Vagina (tissue), 2 donors: ENCODE measurements around the gene NTSR1. TPM values are rescaled to one million over a fixed set of nuclear protein-coding genes. Genes with fewer than 3 reads are reported as not detected.

Experiments used
- DNase-seq, 2 donors: peaks; one replicate each; pipeline ENCODE4 v3.0.0-alpha.2; 2017; ENCODE audit errors: extremely low spot score in 2 of 2
- H3K27ac ChIP-seq: fragments of 200-600 bp; sonication (generic); one replicate; pipeline ENCODE4 v1.5.1; 2019
- H3K27me3 ChIP-seq: fragments of 200-600 bp; sonication (generic); one replicate; pipeline ENCODE4 v1.5.1; 2019
- H3K36me3 ChIP-seq, 2 donors: fragments of 200-600 bp; sonication (generic); one replicate each; pipeline ENCODE4 v1.5.1; 2017 to 2019
- H3K4me1 ChIP-seq: fragments of 200-600 bp; sonication (generic); one replicate; pipeline ENCODE4 v1.5.1; 2019
- H3K4me3 ChIP-seq, 2 donors: fragments of 200-600 bp; sonication (generic); 1 replicate in 1 of 2; 2 replicates in 1 of 2; pipeline ENCODE4 v1.5.1; 2016 to 2019
- H3K9me3 ChIP-seq: fragments of 200-600 bp; sonication (generic); one replicate; pipeline ENCODE4 v1.5.1; 2019
- CTCF ChIP-seq, 3 experiments: fragments of 450-650 bp in 2 of 3; fragments of 200-600 bp in 1 of 3; sonication (generic) in 1 of 3; IDR thresholded peaks; one replicate each; pipeline ENCODE4 v1.5.1; 2017 to 2019; ENCODE audit warnings: antibody characterized with exemption in 3 of 3, mild to moderate bottlenecking in 2 of 3, moderate library complexity in 2 of 3
- POLR2A ChIP-seq, 2 donors: fragments of 450-650 bp; IDR thresholded peaks; one replicate each; pipeline ENCODE4 v1.6.1; 2017; ENCODE audit warnings: antibody characterized with exemption in 2 of 2, mild to moderate bottlenecking in 2 of 2, moderate library complexity in 2 of 2
- POLR2AphosphoS5 ChIP-seq, 2 donors: sonication (generic); formaldehyde crosslinking; IDR thresholded peaks; one replicate each; pipeline ENCODE4 v1.9.0; 2017; ENCODE audit warnings: antibody characterized with exemption in 2 of 2, mild to moderate bottlenecking in 2 of 2, low read depth in 1 of 2; ENCODE audit not compliant: insufficient read depth in 1 of 2
- intact Hi-C: fragments of 100-400 bp; cut with DNase I; formaldehyde crosslinking; loops from one replicate; pipeline ENCODE4 v1.15.1; 2023
- total RNA-seq: library from RNA; depleted of rRNA; stranded (reverse); fragments of >200 nt; gene quantifications from one replicate; pipeline ENCODE4 v1.2.3, GENCODE V29; 2016

Gene NTSR1
- total RNA-seq: 0.49 TPM

- H3K4me3 ChIP-seq: no peak within 1 kb of the TSS
- peaks cover 24% of the 10 kb centered on the region for H3K27me3 ChIP-seq
These were observed at the start of gene NTSR1 for GRCh38 chr20:62708591-62709536. TSS of gene NTSR1 (plus strand) at chr20:62708836. CDS start at chr20:62709208, 372 bp downstream.

GRCh38 chr20:62659488-62660239 is 49.0 kb upstream of the NTSR1 start:
- intact Hi-C loops: no loop called here
- Histone ChIP-seq H3K27ac (no peak overlapping the region), H3K27me3 (no peaks in the 10 kb centered on the region), H3K4me3 (no peak overlapping the region), H3K4me1 (no peaks in the 10 kb centered on the region), H3K9me3 (no peaks in the 10 kb centered on the region), H3K36me3 (no peaks in the 10 kb centered on the region)
- TF ChIP-seq POLR2AphosphoS5 (IDR thresholded peaks at IDR 0.05; ENCODE audit: insufficient read depth in 1 of 2, low read depth in 1 of 2): no peak
- no peak for TF ChIP-seq POLR2A (IDR thresholded peaks at IDR 0.05)
- TF ChIP-seq CTCF (IDR thresholded peaks at IDR 0.05): no peak
- DNase-seq: no peak

More at GRCh38 chr20:62708591-62709536, at the start of gene NTSR1:
- no peak within 1 kb of the TSS for H3K27ac ChIP-seq
- H3K36me3 ChIP-seq: no peaks in the 10 kb centered on the region
- H3K9me3 ChIP-seq: no peaks in the 10 kb centered on the region
- peaks cover 8% of the 10 kb centered on the region for H3K4me1 ChIP-seq
- DNase-seq: no peak
- intact Hi-C loops: no loop called here
- no peak for TF ChIP-seq CTCF (IDR thresholded peaks at IDR 0.05)
- no peak for TF ChIP-seq POLR2A (IDR thresholded peaks at IDR 0.05)
- TF ChIP-seq POLR2AphosphoS5 (IDR thresholded peaks at IDR 0.05; ENCODE audit: insufficient read depth in 1 of 2, low read depth in 1 of 2): no peak

- intact Hi-C loops: no loop called here
- TF ChIP-seq CTCF (IDR thresholded peaks at IDR 0.05): no peak
- TF ChIP-seq POLR2A (IDR thresholded peaks at IDR 0.05): no peak
- no peak for TF ChIP-seq POLR2AphosphoS5 (IDR thresholded peaks at IDR 0.05; ENCODE audit: insufficient read depth in 1 of 2, low read depth in 1 of 2)
- no peak overlapping the region for H3K4me3 ChIP-seq
- no peaks in the 10 kb centered on the region for H3K27me3 ChIP-seq
- H3K27ac ChIP-seq: no peak overlapping the region
- H3K36me3 ChIP-seq: no peaks in the 10 kb centered on the region
- H3K4me1 ChIP-seq: no peaks in the 10 kb centered on the region
- no peak for DNase-seq
- H3K9me3 ChIP-seq: no peaks in the 10 kb centered on the region
These were observed 48.4 kb upstream of the NTSR1 start for GRCh38 chr20:62660240-62660615.

GRCh38 chr20:62660768-62661167 is 47.9 kb upstream of the NTSR1 start:
- no peak overlapping the region for H3K4me3 ChIP-seq
- H3K4me1 ChIP-seq: no peaks in the 10 kb centered on the region
- no peaks in the 10 kb centered on the region for H3K36me3 ChIP-seq
- H3K9me3 ChIP-seq: no peaks in the 10 kb centered on the region
- DNase-seq: no peak
- no peaks in the 10 kb centered on the region for H3K27me3 ChIP-seq
- intact Hi-C loops: no loop called here
- H3K27ac ChIP-seq: no peak overlapping the region
- TF ChIP-seq CTCF (IDR thresholded peaks at IDR 0.05) (no peak), POLR2AphosphoS5 (IDR thresholded peaks at IDR 0.05; ENCODE audit: insufficient read depth in 1 of 2, low read depth in 1 of 2) (no peak), POLR2A (IDR thresholded peaks at IDR 0.05) (no peak)
